ENCODE data around the gene CDHR1.

Gene CDHR1

DNA sequence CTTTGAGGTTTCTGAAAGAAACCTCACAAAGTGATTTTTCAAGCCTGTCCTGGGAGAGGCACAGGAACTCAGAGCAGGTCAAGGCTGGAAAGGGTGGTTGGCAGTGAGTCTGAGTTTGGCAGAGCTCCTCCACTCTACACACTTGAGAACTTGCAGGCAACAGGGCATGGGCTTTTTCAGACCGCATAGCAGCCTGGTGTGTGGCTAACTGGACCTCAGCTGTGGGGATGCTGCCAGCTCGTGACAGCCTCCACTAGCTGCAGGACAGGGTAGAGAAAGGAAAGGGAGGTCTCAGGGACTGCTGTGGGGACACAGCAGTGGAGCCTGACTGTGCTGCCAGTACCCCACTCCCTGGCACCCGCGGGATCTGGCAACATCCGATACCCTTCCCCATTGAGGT, 2.6 kb downstream of the CDHR1 start:
- no peak for FAIRE-seq
- no peak for DNase-seq (ENCODE audit: extremely low spot score, insufficient read length, low read depth)

DNA sequence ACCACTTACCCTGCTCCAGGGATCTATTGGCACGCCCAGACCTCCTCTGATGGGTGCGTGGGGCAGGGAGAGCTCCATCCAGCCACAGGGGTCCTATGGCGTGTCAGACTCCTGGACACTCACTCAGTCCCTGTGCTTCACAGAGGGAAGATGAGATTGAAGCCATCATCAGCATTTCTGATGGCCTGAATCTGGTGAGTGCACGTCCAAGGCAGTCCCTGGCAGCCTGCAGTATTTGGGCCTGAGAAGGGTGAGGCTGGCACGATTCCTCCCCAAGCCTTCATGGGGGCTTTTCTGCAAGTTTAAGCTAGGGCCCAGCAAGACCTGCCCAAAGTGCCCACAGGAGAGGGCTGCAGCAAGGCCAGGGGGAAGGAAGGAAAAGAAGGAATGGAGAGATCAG, 3.3 kb downstream of the CDHR1 start:
- FAIRE-seq: no peak

DNA sequence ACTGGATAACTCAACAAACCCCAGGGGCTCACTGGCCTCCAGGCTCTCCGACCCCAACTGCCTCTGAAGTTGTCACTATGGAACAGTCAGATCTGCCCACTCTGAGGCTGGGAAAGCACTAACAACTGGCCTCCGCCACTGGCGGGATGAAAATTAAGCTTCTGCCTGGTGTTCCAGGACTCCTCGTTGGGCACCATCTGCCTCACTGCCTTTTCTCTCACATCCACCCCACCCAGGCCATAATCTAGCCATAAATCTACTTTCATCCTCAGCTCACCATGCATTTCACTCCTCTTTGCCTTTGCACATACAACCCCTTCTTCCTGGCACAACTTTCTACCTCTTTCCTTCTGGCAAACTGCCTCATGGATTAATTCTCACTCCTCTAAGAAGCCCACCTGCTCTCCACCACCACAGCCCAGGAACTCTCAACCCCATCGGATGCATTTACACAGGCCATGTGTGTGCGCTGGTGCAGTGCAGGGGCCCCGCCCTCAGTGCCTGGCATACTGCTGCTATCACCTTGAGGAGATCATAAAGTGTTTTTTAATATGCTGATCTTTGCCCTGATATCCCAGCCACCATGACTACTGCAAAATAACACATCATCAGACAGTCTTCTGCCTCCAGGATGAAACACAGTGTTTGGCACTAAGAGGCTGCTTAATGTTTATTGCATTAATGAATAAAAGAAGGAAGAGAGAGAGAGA, 4.0 kb downstream of the CDHR1 start:
- FAIRE-seq (no peak), DNase-seq (ENCODE audit: extremely low spot score, insufficient read length, low read depth) (no peak)

More for the DNA sequence above, 3.3 kb downstream of the CDHR1 start:
- DNase-seq (ENCODE audit: extremely low spot score, insufficient read length, low read depth): no peak

DNA sequence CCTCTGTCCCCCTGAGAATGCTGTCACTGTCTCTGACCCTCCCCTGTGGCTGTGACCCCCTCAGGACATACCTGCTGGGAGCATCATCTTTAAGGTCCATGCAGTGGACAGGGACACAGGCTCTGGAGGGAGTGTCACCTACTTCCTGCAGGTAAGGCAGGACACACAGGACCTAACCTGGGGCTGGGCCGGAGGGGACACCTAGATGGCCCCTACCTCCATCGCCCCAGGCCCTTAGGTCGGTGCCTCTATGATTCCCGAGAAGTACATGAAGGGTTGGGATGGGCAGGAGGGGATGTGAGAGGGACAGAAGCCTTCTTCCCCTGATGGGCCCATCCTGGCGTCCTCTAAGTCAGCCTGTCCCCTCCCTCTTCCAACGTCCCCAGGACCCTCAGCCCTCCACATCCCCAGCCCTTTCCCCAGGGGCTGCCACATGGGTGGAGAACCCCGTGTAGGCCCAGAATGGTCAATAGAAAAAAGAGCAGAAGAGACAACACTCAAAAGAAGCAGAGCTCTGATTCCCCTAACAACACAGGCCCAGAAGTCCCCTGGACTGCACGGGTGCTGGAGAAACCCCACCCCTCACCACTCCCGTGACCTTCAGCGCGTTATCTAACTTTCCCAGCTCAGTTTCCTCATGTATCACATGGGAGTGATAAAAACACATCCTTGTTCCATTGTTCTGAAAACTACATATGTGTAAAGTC, 6.4 kb downstream of the CDHR1 start:
- no peak for DNase-seq (ENCODE audit: extremely low spot score, insufficient read length, low read depth)
- FAIRE-seq: no peak

DNA sequence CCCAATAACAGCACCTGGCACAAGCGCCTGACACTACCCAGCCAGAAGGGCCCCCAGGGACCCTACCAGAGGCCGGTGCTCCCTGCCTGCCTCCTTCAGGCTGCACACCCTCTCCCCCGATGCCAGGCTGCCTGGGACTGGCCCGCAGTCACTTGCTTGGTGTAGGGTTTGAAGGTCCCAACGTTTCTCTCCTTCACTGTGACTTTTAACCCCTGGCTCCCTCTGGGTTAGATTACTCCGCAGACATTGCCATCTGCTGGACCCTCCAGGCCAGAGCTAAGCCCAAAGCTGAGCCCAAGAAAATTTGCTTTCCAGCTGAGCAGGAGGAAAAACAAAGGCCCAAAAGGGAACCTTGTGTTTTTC, 6.9 kb downstream of the CDHR1 start:
- FAIRE-seq (no peak), DNase-seq (ENCODE audit: extremely low spot score, insufficient read length, low read depth) (no peak)

DNA sequence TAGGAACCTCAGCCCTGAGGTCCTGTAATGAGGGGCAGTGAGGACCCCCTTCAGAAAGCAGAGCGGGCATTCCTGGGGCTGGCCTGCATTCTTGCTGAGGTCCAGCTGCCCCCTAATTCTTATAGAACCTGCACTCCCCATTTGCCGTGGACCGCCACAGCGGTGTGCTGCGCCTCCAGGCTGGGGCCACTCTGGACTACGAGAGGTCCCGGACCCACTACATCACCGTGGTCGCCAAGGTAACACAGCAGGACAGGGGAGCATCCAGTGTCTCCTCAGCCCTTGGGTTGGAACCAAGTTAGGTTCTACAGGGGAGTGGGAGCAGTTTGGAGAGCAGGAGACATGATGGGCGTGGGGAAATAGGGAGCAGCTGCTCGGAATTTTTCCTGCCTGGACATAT, 7.3 kb downstream of the CDHR1 start:
- DNase-seq (ENCODE audit: extremely low spot score, insufficient read length, low read depth) (no peak), FAIRE-seq (no peak)

DNA sequence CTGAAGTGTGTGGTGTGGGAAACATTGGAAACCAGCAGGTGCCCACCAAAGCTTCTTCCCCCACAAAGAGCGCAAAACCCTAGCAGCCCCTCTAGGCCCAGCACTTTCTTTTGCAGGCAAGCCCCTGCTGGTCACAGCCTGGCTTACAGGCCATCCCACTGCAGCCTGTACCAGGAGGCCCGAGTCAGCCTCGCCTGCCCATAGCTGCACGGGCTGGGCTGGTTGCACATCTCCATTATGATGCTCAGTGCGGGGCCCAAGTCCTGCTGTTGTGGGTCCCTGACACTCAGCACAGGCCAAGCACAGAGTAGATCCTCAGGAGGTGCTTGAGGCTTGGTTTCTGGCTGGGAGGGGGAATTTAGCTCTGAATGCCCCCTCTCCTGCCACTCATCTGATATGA, 8.0 kb downstream of the CDHR1 start:
- DNase-seq (ENCODE audit: extremely low spot score, insufficient read length, low read depth): no peak
- FAIRE-seq: no peak

DNA sequence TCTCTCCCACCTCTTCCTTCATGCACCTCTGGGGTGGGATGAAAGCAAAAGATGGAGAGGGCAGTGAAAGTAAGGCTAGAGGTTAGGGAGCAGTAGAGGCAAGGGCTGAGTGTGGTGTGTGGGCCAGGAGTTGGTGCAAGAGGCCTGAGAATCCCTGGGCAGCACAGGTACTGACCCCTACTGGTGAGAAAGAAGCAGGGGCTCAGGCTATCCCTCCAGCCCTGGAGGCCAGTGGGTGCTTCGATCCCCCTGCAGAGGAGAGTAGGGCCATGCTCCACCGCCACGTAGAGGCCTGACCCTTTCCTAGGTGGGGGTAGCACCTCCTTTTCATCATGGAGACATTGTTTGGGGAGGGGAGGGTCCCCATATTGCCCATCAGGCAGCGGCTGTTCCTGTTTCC, 9.8 kb downstream of the CDHR1 start:
- DNase-seq (ENCODE audit: extremely low spot score, insufficient read length, low read depth) (peak; percentile 46), FAIRE-seq (no peak)

DNA sequence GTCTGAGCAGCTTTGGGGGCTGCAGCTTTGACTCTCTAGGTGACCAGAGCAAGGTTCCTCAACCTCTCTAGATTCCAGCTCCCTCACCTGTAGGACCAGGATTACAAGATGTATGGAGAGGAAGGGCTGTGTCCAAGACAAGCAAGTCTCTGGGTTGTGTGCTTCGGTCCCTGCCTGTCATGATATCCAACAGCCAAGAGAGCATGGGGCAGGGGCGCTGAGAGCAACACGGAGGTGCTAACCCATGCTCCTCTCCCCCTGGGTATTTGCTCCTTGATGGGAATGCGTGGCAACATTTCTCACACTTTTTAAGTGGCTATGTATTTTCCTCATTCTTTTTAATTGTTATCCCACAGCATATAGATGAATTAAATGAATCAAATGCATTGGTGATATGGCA, 10.3 kb downstream of the CDHR1 start:
- FAIRE-seq (no peak), DNase-seq (ENCODE audit: extremely low spot score, insufficient read length, low read depth) (no peak)

DNA sequence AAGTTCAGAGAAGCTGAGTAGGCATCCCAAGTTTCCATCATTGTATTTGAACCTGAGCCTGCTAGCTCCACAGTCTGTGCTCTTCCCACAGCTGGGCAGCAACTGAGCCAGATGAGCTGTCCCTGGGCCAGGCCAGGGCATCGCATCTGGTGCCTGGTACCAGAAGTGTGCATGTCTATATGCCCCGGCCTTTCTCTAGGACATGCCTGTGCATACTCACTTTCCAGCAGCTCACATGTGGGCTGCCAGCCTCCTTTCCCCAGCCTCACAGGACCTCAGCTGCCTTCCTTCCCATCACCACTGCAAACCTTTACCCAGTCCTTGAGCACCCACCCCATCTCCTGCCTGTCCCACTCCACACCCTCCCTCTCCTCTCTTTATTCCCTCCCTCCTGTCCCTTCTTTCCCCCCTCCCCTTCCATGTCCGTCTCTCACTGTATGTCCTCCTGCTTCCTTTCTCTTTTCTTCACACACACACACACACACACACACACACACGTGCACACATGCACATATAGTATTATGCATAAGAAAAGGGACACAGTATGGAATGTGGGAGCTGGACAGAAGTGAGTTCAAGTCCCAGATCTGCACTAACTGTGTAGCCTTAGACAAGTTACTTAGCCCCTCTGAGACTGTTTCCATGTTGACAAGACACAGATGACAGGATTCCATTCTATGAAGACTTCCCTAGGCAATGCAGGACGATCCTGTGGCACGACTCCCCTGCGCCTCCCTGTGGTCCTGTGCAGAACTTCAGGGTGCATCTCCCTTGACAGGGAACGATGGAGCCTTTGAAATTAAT, 10.9 kb downstream of the CDHR1 start:
- FAIRE-seq: peak; percentile 91
- DNase-seq (ENCODE audit: extremely low spot score, insufficient read length, low read depth): peak; percentile 53

DNA sequence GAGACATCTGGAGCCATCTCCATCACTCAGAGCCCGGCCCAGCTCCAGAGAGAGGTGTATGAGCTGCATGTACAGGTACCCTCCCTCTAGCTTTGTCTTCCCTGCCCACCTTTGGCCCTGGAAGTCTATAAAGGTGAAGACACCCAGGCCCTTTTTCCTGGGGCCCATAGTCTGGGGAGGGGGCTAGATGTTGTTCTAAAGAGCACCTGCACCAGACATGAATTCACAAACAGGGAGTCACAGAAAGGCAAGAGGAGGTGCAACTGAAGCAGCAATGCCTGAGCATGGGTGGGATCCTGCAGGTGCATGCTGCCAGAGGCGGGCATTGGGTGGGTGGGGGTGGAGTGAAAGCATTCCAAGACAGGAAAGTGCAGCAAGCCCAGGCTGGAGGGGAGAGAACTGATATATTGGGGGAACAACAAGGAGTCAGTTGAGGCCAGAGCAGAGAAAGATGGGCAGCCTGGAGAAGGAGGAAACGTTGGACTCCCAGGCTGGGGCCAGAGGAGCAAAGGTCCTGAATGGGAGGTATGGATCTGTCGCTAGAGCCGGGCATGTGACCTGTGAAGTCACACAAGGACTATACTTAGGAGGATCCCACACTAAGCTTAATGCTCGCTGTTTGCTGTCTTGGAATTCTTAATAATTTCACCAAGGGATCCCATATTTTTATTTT, 11.7 kb downstream of the CDHR1 start:
- FAIRE-seq (no peak), DNase-seq (ENCODE audit: extremely low spot score, insufficient read length, low read depth) (no peak)

DNA sequence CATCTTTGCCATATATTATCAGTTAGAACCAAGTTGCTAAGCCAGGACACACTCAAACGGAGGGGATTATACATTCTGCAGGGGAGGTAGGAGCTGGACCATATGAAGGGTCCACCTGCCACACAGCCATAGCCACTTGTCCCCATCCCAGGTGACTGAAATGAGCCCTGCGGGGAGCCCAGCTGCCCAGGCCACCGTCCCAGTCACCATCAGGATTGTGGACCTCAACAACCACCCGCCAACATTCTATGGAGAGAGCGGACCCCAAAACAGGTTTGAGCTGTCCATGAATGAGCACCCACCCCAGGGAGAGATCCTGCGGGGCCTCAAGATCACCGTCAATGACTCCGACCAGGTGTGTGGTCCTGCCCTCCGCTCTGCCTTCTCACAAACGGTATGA, 13.7 kb downstream of the CDHR1 start:
- FAIRE-seq: no peak
- no peak for DNase-seq (ENCODE audit: extremely low spot score, insufficient read length, low read depth)

DNA sequence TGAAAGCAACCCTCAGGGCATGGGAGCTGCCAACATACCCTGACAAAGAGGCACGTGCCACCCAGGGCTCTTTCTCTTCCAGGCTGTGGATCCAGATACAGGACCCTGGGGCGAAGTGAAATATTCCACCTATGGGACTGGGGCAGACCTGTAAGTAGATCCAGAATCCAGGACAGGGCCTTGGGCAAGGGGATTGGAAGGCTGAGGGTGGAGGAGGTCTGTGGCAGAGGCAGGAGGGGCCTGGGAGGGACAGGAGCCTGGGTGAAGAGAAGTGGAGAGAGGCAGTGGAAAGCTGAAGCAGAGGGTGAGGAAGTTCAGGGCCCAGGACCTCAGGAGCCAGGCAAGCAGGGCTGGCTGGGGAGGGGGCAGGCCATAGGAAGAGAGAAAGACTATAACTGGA, 17.2 kb downstream of the CDHR1 start:
- no peak for DNase-seq (ENCODE audit: extremely low spot score, insufficient read length, low read depth)
- no peak for FAIRE-seq

DNA sequence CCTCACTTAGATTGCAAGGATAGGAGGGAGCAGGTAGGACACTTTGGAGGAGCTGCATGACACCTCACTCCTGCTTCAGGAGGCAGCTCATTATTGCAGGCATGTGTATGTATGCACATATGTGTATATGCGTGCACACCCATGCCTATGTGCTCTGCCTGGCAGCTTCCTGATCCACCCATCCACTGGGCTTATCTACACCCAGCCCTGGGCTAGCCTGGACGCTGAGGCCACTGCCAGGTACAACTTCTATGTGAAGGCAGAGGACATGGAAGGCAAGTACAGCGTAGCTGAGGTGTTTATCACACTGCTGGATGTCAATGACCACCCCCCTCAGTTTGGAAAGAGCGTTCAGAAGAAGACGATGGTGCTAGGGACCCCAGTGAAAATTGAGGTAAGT, 17.7 kb downstream of the CDHR1 start:
- DNase-seq (ENCODE audit: extremely low spot score, insufficient read length, low read depth) (no peak), FAIRE-seq (no peak)

DNA sequence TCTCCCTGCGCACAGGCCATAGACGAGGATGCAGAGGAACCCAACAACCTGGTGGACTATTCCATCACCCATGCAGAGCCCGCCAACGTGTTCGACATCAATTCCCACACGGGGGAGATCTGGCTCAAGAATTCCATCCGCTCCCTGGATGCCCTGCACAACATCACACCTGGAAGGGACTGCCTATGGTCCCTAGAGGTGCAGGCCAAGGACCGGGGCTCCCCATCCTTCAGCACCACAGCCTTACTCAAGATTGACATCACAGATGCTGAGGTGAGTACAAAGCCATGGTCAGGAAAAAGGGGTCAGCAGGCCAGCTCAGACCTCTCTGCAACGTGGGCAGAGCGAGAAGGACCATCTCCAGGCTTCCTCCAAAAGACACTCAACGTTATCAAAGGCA, 18.7 kb downstream of the CDHR1 start:
- no peak for FAIRE-seq
- no peak for DNase-seq (ENCODE audit: extremely low spot score, insufficient read length, low read depth)

DNA sequence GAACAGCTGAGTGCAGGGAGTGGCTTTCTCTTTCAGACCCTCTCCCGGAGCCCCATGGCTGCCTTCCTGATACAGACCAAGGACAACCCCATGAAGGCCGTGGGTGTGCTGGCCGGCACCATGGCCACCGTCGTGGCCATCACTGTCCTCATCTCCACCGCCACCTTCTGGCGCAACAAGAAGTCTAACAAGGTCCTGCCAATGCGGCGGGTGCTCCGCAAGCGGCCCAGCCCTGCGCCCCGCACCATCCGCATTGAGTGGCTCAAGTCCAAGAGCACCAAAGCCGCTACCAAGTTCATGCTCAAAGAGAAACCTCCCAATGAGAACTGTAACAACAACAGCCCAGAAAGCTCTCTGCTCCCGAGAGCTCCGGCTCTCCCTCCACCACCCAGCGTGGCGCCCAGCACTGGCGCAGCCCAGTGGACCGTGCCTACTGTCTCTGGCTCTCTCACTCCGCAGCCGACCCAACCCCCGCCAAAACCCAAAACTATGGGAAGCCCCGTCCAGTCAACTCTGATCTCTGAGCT, 19.8 kb downstream of the CDHR1 start:
- no peak for FAIRE-seq
- DNase-seq (ENCODE audit: extremely low spot score, insufficient read length, low read depth): no peak

DNA sequence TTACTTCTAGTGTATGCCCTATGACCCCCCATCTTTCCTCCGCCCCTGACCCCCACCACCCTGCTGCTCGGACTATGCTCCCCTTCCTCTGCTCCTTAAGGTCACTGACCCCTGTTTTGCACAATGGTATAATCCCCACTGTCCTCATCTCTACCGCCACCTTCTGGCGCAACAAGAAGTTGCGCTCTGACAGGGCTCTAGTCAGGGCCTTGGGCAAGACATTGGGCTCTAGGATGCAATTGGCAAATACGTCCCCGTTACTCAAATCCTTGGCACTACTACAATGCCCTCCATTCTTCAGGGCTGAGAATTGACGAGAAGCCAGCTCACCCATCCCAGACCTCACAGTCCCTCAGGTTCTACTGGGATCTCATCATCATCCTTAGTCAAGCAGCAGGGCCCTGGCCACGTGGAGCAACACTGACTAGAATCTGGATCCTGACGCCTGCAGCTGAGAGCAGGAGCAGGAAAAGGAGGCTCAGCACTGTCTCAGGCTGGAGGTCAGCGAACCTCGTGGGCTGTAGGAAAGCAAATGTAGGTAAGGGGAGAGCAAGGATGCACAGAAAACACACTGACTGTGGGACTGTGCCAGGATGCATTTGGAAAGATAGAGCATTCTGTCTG, 20.4 kb downstream of the CDHR1 start:
- DNase-seq (ENCODE audit: extremely low spot score, insufficient read length, low read depth) (no peak), FAIRE-seq (peak; percentile 89)

DNA sequence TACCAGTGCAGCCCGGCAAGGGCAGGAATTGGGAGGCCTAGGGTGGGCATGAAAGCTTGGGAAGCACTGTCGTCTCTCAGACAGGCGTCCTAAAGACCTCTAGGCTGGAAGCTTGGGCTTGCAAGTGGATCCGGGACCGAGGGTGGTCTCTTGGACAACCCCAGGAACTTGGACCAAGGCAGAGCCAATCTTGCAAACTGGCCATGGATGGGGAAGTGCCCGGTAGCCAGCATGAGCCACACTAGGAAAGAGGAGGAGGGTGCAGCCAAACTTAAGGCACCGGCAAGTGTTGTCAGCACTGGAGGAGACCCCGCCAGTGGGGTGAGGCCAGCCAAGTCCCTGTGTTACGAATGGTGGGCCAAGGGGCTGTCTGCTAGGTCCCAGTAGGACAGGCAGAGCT, 22.5 kb downstream of the CDHR1 start:
- DNase-seq (ENCODE audit: extremely low spot score, insufficient read length, low read depth) (no peak), FAIRE-seq (no peak)

DNA sequence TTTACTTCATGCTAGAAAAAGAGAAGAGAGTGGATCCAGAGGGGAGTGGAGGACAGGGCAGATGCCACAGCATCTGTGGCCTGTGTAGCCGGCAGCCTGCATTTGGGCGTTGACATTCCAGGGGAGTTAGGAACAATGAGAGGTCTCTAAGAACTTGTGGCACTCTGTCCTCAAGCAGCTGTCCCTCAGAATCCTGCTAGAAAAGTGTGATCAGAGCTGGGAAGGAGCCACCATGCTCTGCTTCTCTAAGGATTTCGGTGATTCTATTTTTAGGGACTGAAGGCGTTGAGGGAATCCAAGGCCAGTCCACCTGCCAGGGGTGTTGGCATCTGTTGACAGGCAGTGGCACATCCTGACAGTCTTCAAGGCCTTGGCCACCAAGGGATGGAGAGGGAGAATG, 23.4 kb downstream of the CDHR1 start:
- DNase-seq (ENCODE audit: extremely low spot score, insufficient read length, low read depth): no peak
- FAIRE-seq: no peak

DNA sequence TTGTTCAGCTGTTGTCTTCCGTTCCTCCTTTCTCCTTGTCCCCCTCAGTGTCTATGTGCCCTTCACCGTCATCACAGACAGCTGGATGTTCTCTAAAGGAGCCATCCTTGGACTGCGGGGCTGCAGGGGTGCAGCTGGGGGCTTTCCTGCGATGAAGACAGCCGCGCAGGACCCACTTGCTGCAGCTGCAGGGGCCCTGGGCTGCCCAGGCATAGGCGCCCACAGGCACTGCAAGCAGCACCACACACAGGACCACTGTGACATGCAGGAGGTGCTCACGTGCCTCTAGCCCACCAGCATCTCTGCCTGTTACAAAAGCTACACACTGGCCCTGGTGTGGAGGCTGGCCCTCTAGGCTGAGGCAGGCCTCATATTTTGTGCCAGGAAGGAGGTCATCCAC, 27.6 kb downstream of the CDHR1 start:
- FAIRE-seq (no peak), DNase-seq (ENCODE audit: extremely low spot score, insufficient read length, low read depth) (no peak)

Data from GM18507 (cell line).